HAP-1 (cell line): Measurements from ENCODE around the gene RNU7-1.

ENCODE experiments used
- DNase-seq, 2 experiments: peaks; one replicate each; pipeline ENCODE4 v3.0.0-alpha.2; 2016 to 2020; ENCODE audit warnings: low spot score in 2 of 2
- H3K27me3 ChIP-seq: fragments of 250-450 bp; sonication (Bioruptor Pico); 2 replicates; pipeline ENCODE4 v1.5.1; 2020; ENCODE audit warnings: low read depth, mild to moderate bottlenecking, moderate library complexity
- H3K36me3 ChIP-seq: fragments of 250-450 bp; sonication (Bioruptor Pico); replicated peaks from 2 replicates; pipeline ENCODE4 v1.5.1; 2020; ENCODE audit warnings: mild to moderate bottlenecking
- H3K4me1 ChIP-seq: fragments of 250-450 bp; sonication (Bioruptor Pico); 2 replicates; pipeline ENCODE4 v1.5.1; 2020; ENCODE audit warnings: mild to moderate bottlenecking
- H3K4me3 ChIP-seq: fragments of 250-450 bp; sonication (Bioruptor Pico); 2 replicates; pipeline ENCODE4 v1.5.1; 2020; ENCODE audit warnings: mild to moderate bottlenecking, moderate library complexity
- H3K9me3 ChIP-seq: fragments of 250-450 bp; sonication (Bioruptor Pico); 2 replicates; pipeline ENCODE4 v1.5.1; 2020; ENCODE audit warnings: mild to moderate bottlenecking, moderate library complexity
- in situ Hi-C: fragments of 300-500 bp; cut with MboI; formaldehyde crosslinking; loops from 3 replicates; pipeline ENCODE4 v1.14.3; 2020; ENCODE audit warnings: low sequenced_read_pairs, inconsistent platforms, mixed read lengths

Gene RNU7-1

DNA sequence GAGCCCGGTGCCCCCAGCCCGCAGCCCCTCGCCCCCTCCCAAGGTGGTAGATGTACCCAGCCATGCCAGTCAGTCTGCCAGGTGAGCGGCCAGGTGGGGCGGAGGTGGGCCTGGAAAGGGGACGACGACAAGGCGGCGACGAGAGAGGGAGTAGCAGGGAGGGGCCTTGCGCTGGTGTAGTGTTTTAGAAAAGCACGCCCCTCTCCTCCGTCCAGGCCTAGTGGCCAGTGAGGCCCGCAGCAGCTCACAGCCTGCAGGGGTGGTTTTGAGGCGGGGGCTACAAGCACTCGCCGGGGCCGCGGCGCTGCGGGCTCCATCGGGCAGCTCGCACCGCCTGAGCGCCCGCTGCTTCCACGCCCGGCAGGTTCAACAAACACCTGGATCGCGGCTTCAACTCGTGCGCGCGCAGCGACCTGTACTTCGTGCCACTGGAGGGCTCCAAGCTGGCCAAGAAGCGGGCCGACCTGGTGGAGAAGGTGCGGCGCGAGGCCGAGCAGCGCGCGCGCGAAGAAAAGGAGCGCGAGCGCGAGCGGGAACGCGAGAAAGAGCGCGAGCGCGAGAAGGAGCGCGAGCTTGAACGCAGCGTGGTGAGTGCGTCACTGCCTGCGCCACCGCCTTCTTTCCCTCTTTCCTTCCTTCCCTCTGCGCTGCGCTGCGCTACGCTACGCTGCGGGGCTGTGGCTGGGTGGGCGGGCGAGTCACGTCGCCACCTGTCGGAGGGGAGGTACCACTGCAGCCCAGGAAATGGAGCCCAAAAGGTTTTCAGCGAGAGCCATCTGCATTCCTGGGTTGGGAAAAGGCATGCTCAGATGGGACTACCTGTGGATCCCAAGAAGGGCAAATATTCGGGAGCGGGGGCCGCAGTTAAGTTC, 5.9 kb upstream of the RNU7-1 start:
- DNase-seq: peak; percentile 94 to 96
- Histone ChIP-seq H3K27me3 (no peaks in the 10 kb centered on the region), H3K9me3 (no peaks in the 10 kb centered on the region), H3K4me3 (peak overlapping the region; percentile 67), H3K4me1 (peaks cover 7% of the 10 kb centered on the region; the same call in 1 of the 2 replicates), H3K36me3 (peaks cover 68% of the 10 kb centered on the region)
- in situ Hi-C loops: no loop called here

GRCh38 chr12:6938353-6939190, 5.0 kb upstream of the RNU7-1 start:
- no peak for DNase-seq
- in situ Hi-C loops: no loop called here
- H3K36me3 ChIP-seq: peaks cover 66% of the 10 kb centered on the region
- H3K9me3 ChIP-seq: no peaks in the 10 kb centered on the region
- H3K4me1 ChIP-seq: peaks cover 13% of the 10 kb centered on the region
- no peaks in the 10 kb centered on the region for H3K27me3 ChIP-seq
- H3K4me3 ChIP-seq: peak overlapping the region; percentile 67

DNA sequence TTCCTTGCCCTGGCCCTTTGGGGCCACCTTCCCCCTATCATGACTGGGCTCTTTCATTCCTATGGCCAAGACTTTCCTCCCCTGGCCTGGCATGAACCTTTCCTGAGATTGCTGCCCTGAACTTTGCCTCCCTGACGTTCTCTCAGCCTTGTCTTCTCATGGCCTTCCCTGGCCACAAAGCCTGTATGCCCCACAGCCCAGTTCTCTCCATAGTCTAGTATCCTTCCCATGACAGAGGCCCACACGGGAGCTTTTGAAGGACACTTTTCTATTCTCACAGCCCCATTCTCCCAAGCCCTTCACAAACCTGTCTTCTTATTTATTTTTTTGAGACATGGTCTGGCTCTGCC, 4.5 kb upstream of the RNU7-1 start:
- Histone ChIP-seq H3K27me3 (no peaks in the 10 kb centered on the region), H3K9me3 (no peaks in the 10 kb centered on the region), H3K4me1 (peaks cover 13% of the 10 kb centered on the region), H3K36me3 (peaks cover 60% of the 10 kb centered on the region), H3K4me3 (no peak overlapping the region)
- DNase-seq: no peak
- in situ Hi-C loops: no loop called here

- H3K27me3 ChIP-seq: no peaks in the 10 kb centered on the region
- in situ Hi-C loops: loop anchor here (5.0 to 10.0 kb wide), 2 partner anchors 74 to 174 kb away; partner anchors contain the start of gene TPI1
- no peak for DNase-seq
Observed at GRCh38 chr12:6941267-6941666, 2.3 kb upstream of the RNU7-1 start.

GRCh38 chr12:6941782-6942181, 1.8 kb upstream of the RNU7-1 start:
- DNase-seq: no peak
- Histone ChIP-seq H3K4me1 (peaks cover 20% of the 10 kb centered on the region), H3K36me3 (peaks cover 36% of the 10 kb centered on the region), H3K9me3 (no peaks in the 10 kb centered on the region), H3K4me3 (no peak overlapping the region), H3K27me3 (no peaks in the 10 kb centered on the region)
- in situ Hi-C loops: loop anchor here (5.0 to 10.0 kb wide), 2 partner anchors 74 to 173 kb away; partner anchors contain the start of gene TPI1

More at GRCh38 chr12:6941267-6941666, 2.3 kb upstream of the RNU7-1 start:
- Histone ChIP-seq H3K4me1 (peaks cover 23% of the 10 kb centered on the region), H3K4me3 (no peak overlapping the region), H3K36me3 (peaks cover 39% of the 10 kb centered on the region), H3K9me3 (no peaks in the 10 kb centered on the region)

GRCh38 chr12:6942331-6942665, 1.3 kb upstream of the RNU7-1 start:
- in situ Hi-C loops: loop anchor here (5.0 to 10.0 kb wide), 2 partner anchors 75 to 173 kb away; partner anchors contain the start of gene TPI1
- peaks cover 18% of the 10 kb centered on the region for H3K4me1 ChIP-seq
- H3K9me3 ChIP-seq: no peaks in the 10 kb centered on the region
- no peak overlapping the region for H3K4me3 ChIP-seq
- peaks cover 32% of the 10 kb centered on the region for H3K36me3 ChIP-seq
- no peaks in the 10 kb centered on the region for H3K27me3 ChIP-seq
- no peak for DNase-seq

DNA sequence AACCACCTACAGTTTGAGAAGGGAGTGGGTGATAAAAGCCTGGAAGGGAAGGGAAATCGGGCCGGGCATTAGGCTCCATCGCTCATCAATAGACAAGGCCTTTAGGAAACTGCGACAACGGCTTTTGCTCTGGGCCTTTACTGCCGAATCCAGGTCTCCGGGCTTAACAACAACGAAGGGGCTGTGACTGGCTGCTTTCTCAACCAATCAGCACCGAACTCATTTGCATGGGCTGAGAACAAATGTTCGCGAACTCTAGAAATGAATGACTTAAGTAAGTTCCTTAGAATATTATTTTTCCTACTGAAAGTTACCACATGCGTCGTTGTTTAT, 261 bp upstream of the RNU7-1 start:
- peak overlapping the region; percentile 50 for H3K4me3 ChIP-seq

DNA sequence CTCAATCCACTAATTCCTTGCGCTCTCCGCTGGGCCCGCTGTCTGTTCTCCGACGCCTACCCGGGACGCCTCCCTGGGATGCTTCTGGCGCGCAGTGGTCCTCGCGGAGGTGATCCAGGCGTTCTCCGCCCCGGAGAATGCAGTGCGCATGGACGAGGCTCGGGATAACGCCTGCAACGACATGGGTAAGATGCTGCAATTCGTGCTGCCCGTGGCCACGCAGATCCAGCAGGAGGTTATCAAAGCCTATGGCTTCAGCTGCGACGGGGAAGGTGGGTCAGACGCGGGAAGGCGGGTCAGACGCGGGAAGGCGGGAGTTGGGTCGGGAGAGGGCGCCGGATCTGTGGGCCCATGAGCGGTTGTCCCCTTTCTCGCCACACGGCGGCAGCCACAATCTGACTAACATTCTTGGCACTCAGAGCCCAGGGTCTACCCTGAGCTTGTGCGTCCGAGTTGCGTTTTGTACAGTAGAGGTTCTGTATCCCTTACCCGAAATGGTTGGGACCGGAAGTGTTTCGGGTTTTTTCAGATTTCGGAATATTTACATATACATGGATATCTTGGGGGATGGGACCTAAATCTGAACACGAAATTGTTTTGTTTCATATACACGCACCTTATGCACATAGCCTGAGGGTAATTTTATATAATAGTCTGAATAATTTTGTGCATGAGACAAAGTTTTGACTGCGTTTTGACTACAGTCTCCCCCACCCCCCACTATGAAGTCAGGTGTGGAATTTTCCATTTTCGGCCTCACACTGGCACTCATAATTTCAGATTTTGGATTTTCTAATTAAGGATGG, 968 bp downstream of the RNU7-1 start:
- peaks cover 16% of the 10 kb centered on the region for H3K4me1 ChIP-seq
- H3K27me3 ChIP-seq: no peaks in the 10 kb centered on the region
- in situ Hi-C loops: loop anchor here (5.0 to 10.0 kb wide), 2 partner anchors 77 to 170 kb away; partner anchors contain the start of gene TPI1
- H3K4me3 ChIP-seq: peak overlapping the region; percentile 50
- peaks cover 19% of the 10 kb centered on the region for H3K36me3 ChIP-seq
- H3K9me3 ChIP-seq: no peaks in the 10 kb centered on the region
- DNase-seq: peak; percentile 93 to 95

More for the DNA sequence above, 261 bp upstream of the RNU7-1 start:
- in situ Hi-C loops: loop anchor here (5.0 to 10.0 kb wide), 2 partner anchors 76 to 171 kb away; partner anchors contain the start of gene TPI1
- peaks cover 32% of the 10 kb centered on the region for H3K36me3 ChIP-seq
- DNase-seq: peak; percentile 89 to 91
- peaks cover 16% of the 10 kb centered on the region for H3K4me1 ChIP-seq
- H3K9me3 ChIP-seq: no peaks in the 10 kb centered on the region
- no peaks in the 10 kb centered on the region for H3K27me3 ChIP-seq

DNA sequence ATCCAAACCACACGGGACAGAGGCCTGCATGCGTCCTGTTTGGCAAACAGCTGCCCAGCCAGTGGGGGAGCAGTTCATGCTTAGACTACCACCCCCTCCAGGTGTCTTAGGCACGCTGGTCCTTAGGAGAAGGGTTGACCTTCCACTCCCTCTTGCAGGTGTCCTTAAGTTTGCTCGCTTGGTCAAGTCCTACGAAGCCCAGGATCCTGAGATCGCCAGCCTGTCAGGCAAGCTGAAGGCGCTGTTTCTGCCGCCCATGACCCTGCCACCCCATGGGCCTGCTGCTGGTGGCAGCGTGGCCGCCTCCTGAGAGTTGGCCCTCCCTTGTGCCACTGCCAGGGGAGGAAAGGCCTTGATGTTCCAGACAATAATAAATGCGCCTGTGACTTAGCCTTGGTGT, 2.0 kb downstream of the RNU7-1 start:
- no peak for DNase-seq
- Histone ChIP-seq H3K4me1 (peaks cover 16% of the 10 kb centered on the region), H3K36me3 (peaks cover 11% of the 10 kb centered on the region), H3K4me3 (no peak overlapping the region), H3K27me3 (no peaks in the 10 kb centered on the region), H3K9me3 (no peaks in the 10 kb centered on the region)
- in situ Hi-C loops: loop anchor here (10.0 kb wide), 1 partner anchor 169 kb away; no protein-coding TSS in a partner anchor

DNA sequence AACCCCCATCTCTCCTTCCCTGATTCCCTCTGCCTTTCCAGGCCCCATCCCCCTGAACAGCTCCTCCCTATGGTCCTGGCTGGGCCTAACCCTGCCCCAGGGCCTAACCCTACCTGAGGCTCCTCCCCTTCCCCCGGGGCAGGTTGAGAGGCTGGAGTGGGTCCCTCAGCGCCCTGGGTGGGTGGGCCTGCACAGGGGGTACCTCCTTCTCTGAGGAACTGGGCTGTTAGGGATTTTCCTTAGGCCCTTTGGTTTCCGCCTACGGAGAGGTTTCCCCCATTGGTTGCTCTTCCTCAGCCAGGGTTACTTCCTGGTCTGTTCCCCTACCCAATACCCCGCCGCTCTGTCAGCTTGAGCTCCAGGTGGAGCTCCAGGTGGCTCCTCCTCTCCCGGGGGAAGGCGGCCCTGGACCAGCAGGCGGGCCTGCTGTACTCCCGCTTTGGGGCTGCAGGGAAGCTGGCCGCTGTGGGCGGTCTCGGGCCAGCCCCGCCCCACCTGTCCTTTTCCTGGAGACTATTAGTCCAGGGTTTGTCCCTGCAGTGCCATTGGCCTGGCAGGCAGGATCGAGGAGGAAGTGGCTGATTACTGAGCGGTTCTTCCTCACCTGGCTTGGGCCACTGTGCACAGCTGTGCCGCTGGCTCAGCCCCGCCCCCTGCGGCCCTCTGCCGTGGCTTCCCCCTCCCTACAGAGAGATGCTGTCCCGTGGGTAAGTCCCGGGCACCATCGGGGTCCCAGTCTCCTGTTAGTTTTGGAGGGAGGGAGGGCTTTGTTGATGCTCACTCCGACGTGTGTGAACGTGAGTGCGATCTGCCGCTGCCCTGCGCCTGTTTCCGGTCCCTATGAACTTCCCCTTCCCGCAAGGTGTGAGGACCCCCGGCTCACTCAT, 2.7 kb downstream of the RNU7-1 start:
- in situ Hi-C loops: loop anchor here (10.0 kb wide), 1 partner anchor 169 kb away; no protein-coding TSS in a partner anchor
- Histone ChIP-seq H3K4me3 (no peak overlapping the region), H3K4me1 (peaks cover 16% of the 10 kb centered on the region), H3K9me3 (no peaks in the 10 kb centered on the region), H3K36me3 (peaks cover 5% of the 10 kb centered on the region), H3K27me3 (no peaks in the 10 kb centered on the region)
- peak in 1 of 2 experiments; percentile 77 for DNase-seq

DNA sequence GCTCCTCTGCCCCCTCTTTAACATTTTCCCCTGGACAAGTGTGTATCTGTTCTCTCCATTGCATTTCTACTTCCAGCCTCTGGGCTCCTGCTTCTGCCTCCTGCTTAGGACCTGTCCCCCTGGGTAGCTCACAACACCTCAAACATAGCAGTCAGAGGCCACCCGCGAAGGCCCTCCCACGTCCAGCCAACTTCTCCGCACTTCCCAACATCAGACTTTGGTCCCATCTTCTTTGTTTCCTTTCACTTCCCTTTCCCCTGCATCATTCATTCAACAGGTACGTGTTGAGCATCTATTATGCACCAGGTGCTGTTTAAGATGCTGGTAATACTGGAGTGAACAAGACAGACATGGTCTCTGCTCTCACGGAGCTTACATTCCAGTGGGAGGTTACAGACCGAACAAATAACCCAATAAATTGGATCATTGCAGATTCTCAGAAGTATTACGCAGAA, 3.3 kb downstream of the RNU7-1 start:
- no peaks in the 10 kb centered on the region; the same call in 1 of the 2 replicates for H3K36me3 ChIP-seq
- peaks cover 16% of the 10 kb centered on the region for H3K4me1 ChIP-seq
- in situ Hi-C loops: loop anchor here (10.0 kb wide), 1 partner anchor 168 kb away; no protein-coding TSS in a partner anchor
- no peak overlapping the region for H3K4me3 ChIP-seq
- H3K9me3 ChIP-seq: no peaks in the 10 kb centered on the region
- no peaks in the 10 kb centered on the region for H3K27me3 ChIP-seq
- DNase-seq: no peak

GRCh38 chr12:6947615-6948014, 4.0 kb downstream of the RNU7-1 start:
- no peak for DNase-seq
- in situ Hi-C loops: loop anchor here (10.0 kb wide), 1 partner anchor 167 kb away; no protein-coding TSS in a partner anchor
- Histone ChIP-seq H3K27me3 (no peaks in the 10 kb centered on the region), H3K4me1 (peaks cover 16% of the 10 kb centered on the region), H3K4me3 (no peak overlapping the region), H3K36me3 (no peaks in the 10 kb centered on the region; the same call in 1 of the 2 replicates), H3K9me3 (no peaks in the 10 kb centered on the region)
